WERI-Rb-1 (cell line): ENCODE results near the gene AKAIN1.

Experiments
- DNase-seq: peaks from one replicate; pipeline ENCODE4 v3.0.0-alpha.2; 2020
- H3K27ac ChIP-seq: fragments of 250-450 bp; sonication (Bioruptor Pico); 2 replicates; pipeline ENCODE4 v1.5.1; 2020; ENCODE audit warnings: mild to moderate bottlenecking, moderate library complexity
- H3K27me3 ChIP-seq: fragments of 250-450 bp; sonication (Bioruptor Pico); 2 replicates; pipeline ENCODE4 v1.5.1; 2021; ENCODE audit warnings: mild to moderate bottlenecking, low read depth, moderate library complexity; ENCODE audit not compliant: insufficient read depth, severe bottlenecking
- H3K36me3 ChIP-seq: fragments of 250-450 bp; sonication (Bioruptor Pico); 2 replicates; pipeline ENCODE4 v1.5.1; 2020; ENCODE audit warnings: mild to moderate bottlenecking, moderate library complexity
- H3K4me3 ChIP-seq: 2 replicates; pipeline ENCODE4 v1.5.1; 2011; ENCODE audit warnings: low read depth, mild to moderate bottlenecking, control low read depth, low read length
- H3K9me3 ChIP-seq: fragments of 250-450 bp; sonication (Bioruptor Pico); 2 replicates; pipeline ENCODE4 v1.5.1; 2021; ENCODE audit warnings: mild to moderate bottlenecking, moderate library complexity; ENCODE audit not compliant: severe bottlenecking
- TF ChIP-seq, protein P1 (sequence below): IDR thresholded peaks from 2 replicates; pipeline ENCODE4 v1.5.1; 2011; ENCODE audit warnings: low read depth, mild to moderate bottlenecking, control low read depth, inconsistent platforms, low read length

The AKAIN1 gene, protein sequence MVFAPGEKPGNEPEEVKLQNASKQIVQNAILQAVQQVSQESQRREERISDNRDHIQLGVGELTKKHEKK

DNA sequence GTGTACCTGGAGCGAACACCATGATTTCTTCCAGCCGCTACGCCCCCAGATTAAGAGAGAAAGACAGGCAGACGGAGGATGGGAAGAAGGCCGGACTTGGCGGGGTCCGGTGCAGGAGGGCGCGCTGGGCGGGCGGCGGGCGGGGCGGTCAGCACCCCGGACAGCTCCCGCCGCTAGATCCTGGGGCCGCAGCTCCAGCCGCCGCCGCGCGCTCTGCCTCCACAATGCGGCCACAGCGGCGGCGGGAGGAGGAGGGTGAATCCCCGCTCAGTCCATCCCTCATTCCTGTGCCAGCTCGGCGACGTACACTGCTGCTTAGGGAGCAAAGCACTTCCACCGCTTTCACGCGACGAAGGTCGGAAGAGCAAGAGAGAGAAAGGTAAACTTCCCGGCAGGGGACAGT is at the start of gene AKAIN1:
TSS of gene AKAIN1 (minus strand) at position 226 of the 403 bp plus-strand sequence. CDS start at position 22, 204 bp downstream.
- Histone ChIP-seq H3K36me3 (no peaks in the 10 kb centered on the region), H3K4me3 (peak within 1 kb of the TSS; percentile 78), H3K9me3 (no peaks in the 10 kb centered on the region), H3K27ac (peak within 1 kb of the TSS; percentile 26), H3K27me3 (no peaks in the 10 kb centered on the region)
- TF ChIP-seq, protein P1, sequence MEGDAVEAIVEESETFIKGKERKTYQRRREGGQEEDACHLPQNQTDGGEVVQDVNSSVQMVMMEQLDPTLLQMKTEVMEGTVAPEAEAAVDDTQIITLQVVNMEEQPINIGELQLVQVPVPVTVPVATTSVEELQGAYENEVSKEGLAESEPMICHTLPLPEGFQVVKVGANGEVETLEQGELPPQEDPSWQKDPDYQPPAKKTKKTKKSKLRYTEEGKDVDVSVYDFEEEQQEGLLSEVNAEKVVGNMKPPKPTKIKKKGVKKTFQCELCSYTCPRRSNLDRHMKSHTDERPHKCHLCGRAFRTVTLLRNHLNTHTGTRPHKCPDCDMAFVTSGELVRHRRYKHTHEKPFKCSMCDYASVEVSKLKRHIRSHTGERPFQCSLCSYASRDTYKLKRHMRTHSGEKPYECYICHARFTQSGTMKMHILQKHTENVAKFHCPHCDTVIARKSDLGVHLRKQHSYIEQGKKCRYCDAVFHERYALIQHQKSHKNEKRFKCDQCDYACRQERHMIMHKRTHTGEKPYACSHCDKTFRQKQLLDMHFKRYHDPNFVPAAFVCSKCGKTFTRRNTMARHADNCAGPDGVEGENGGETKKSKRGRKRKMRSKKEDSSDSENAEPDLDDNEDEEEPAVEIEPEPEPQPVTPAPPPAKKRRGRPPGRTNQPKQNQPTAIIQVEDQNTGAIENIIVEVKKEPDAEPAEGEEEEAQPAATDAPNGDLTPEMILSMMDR: no peak
- peak; percentile 34 for DNase-seq

DNA sequence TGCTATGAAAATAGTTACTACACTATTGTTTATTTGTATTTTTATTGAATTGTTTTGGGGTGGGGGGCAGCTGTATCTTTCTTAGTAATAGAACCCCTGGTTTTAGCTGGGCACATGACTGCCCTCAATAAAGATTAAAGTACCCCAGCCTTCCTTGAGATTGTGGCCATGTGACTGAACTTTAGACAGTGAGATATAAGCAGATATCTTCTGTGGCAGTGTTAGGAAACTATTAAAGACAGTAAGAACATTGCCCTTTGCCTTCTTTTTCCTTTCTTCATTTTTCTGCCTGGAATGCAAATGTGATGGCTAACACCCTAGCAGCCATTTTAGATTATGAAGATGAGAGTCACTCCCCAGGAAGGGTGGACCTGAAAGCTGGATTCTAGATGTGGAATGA is 47.9 kb upstream of the AKAIN1 start:
- TF ChIP-seq, protein P1: no peak
- no peaks in the 10 kb centered on the region; the same call in 1 of the 2 replicates for H3K36me3 ChIP-seq

DNA sequence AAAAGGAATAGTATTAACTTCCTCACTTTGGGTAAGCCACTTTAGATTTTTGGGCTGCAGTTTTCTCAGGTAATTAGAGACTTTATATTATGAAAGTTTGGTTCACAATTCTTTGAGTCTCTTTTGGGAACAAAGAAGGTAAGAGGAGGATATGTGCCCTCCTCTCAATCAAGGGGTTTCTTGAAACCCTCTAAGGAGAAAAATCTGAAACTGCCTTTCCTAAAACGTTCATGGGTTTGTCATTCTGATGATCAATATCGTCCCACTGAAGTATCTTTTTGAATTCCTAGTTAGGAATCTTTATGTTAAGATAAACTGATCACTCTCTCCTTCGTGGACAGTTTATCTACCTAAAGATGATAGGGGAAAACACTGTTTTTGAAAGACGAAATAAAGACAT is 42.4 kb upstream of the AKAIN1 start:
- Histone ChIP-seq H3K4me3 (no peak overlapping the region), H3K9me3 (no peaks in the 10 kb centered on the region), H3K27ac (no peak overlapping the region), H3K36me3 (peaks cover 6% of the 10 kb centered on the region), H3K27me3 (no peaks in the 10 kb centered on the region)
- TF ChIP-seq, protein P1: no peak
- DNase-seq: no peak

More for the DNA sequence above, 47.9 kb upstream of the AKAIN1 start:
- DNase-seq: no peak
- Histone ChIP-seq H3K4me3 (no peak overlapping the region), H3K27me3 (no peaks in the 10 kb centered on the region), H3K27ac (no peak overlapping the region), H3K9me3 (no peaks in the 10 kb centered on the region)

DNA sequence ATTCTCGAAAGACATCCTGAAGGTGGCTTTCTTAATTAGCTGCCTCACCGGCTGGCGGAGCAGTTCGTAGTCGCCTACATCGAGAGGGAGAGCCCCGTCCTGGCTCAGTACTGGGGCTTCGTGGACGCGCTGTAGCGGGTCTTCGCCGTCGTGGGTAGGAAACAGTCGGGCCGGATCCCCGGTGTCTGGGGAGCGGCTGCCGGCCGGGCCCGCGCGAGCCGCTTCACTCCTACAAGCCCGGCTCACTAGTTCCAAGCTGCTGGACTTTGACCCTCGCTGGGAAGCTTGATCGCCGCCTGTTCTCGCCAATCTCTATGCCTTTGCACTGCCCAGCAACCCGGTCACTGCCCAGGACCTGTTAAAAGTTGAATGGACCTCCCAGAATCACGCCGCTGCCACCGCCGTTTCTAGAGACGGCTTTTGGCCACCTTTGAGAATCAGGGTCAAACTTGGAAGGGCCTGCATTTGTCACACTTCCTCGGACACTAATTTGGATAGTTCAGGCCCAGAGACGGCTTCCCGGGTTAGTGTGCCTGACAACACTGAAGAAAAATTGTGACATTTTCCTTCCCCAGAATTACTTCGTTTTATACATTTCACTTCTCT is 41.4 kb upstream of the AKAIN1 start:
- peaks cover 6% of the 10 kb centered on the region for H3K36me3 ChIP-seq
- peak overlapping the region; percentile 94 for H3K27ac ChIP-seq
- TF ChIP-seq, protein P1: no peak
- H3K4me3 ChIP-seq: peak overlapping the region; percentile 77
- H3K27me3 ChIP-seq: no peaks in the 10 kb centered on the region
- no peaks in the 10 kb centered on the region for H3K9me3 ChIP-seq
- peak; percentile 28 for DNase-seq

DNA sequence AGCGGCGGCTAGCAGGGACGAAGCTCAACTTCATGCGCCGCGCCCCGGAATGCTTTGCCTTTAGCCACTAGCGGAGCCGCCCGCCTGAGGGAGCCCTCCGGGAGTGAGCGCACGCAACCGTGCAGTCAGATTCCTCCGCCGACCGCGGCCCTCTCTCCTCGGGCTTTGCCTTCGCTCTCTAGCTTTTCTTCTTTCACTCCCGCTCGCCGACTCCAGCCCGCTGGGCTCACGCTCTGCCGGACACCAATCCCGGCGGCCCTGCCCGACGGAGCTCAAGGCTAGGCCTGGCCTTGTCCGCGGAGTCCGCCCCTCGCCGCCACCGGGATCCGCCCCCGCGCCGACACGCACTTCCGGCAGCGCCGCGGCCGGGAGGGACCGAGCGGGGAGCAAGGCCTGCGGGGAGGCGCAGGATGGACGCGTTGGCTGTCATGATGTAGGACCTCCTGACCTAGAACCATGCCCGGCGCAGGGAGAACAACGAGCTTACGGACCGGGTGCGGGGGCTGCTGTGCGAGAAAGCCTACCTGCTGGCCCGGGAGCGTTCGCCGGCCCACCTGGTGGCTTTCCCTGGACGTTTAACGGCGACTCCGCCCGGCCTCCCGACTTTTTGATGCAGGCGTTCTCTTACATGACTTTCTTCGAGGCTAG is 40.8 kb upstream of the AKAIN1 start:
- H3K27ac ChIP-seq: peak overlapping the region; percentile 94
- DNase-seq: peak; percentile 89
- H3K36me3 ChIP-seq: peaks cover 6% of the 10 kb centered on the region

More for the DNA sequence above, 40.8 kb upstream of the AKAIN1 start:
- H3K27me3 ChIP-seq: no peaks in the 10 kb centered on the region
- TF ChIP-seq, protein P1: peak; percentile 40
- H3K4me3 ChIP-seq: peak overlapping the region; percentile 77
- H3K9me3 ChIP-seq: no peaks in the 10 kb centered on the region
